Measurements from ENCODE around the gene IRAK1.

DNA sequence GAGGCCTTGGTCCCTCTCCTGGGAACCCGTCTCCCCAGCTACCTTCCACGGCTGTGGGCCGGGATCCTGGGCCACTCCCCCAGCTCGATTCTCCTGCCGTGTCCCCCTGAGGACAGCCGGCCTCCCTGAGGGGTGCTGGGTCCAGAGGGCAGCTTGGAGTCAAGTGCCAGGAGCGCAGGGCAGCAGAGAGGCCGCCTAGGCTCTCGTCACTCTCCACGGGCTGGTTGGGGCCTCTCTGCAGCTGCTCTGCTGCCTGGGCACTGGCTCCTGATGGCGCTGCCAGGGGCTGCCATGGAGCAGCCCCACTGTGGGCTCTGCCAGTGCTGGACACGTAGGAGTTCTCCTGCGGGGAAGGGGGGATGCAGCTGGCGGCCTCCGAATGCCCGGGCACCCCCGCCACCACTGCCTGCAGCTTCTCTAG is 6.7 kb downstream of the IRAK1 start:
- TF ChIP-seq RAD21 (conservative IDR thresholded peaks at IDR 0.05) (no peak), TAF1 (IDR thresholded peaks at IDR 0.05; ENCODE audit: low read depth) (no peak)
- TF ChIP-seq, protein P1, sequence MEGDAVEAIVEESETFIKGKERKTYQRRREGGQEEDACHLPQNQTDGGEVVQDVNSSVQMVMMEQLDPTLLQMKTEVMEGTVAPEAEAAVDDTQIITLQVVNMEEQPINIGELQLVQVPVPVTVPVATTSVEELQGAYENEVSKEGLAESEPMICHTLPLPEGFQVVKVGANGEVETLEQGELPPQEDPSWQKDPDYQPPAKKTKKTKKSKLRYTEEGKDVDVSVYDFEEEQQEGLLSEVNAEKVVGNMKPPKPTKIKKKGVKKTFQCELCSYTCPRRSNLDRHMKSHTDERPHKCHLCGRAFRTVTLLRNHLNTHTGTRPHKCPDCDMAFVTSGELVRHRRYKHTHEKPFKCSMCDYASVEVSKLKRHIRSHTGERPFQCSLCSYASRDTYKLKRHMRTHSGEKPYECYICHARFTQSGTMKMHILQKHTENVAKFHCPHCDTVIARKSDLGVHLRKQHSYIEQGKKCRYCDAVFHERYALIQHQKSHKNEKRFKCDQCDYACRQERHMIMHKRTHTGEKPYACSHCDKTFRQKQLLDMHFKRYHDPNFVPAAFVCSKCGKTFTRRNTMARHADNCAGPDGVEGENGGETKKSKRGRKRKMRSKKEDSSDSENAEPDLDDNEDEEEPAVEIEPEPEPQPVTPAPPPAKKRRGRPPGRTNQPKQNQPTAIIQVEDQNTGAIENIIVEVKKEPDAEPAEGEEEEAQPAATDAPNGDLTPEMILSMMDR (IDR thresholded peaks at IDR 0.05; ENCODE audit: poor library complexity, severe bottlenecking): no peak
